ENCODE results near the gene DGLUCY.
"Not testable (repeated sequence)": the region's sequence is repeated elsewhere in the genome, so short reads cannot be mapped to it uniquely, and the experiment has no call there.

- TF ChIP-seq CTCF (tag by site-specific recombination; IDR thresholded peaks at IDR 0.05); TCF7L2 (IDR thresholded peaks at IDR 0.05; ENCODE audit: borderline replicate concordance, low read depth, low read length); ZBTB20 (tag by site-specific recombination; IDR thresholded peaks at IDR 0.05); HOXA7 (CRISPR knock-in tag; IDR thresholded peaks at IDR 0.05; ENCODE audit: borderline replicate concordance); ZNF23 (tag by site-specific recombination; IDR thresholded peaks at IDR 0.05; ENCODE audit: borderline replicate concordance); ZEB2 (tag by site-specific recombination; IDR thresholded peaks at IDR 0.05); ZNF398 (tag by site-specific recombination; IDR thresholded peaks at IDR 0.05); ZBTB8A (tag by site-specific recombination; IDR thresholded peaks at IDR 0.05); TRIM28 (IDR thresholded peaks at IDR 0.05; ENCODE audit: borderline replicate concordance, low read length); ZNF837 (tag by site-specific recombination; IDR thresholded peaks at IDR 0.05): not testable (repeated sequence)
- TF ChIP-seq, protein P1, sequence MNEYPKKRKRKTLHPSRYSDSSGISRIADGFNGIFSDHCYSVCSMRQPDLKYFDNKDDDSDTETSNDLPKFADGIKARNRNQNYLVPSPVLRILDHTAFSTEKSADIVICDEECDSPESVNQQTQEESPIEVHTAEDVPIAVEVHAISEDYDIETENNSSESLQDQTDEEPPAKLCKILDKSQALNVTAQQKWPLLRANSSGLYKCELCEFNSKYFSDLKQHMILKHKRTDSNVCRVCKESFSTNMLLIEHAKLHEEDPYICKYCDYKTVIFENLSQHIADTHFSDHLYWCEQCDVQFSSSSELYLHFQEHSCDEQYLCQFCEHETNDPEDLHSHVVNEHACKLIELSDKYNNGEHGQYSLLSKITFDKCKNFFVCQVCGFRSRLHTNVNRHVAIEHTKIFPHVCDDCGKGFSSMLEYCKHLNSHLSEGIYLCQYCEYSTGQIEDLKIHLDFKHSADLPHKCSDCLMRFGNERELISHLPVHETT (tag by site-specific recombination; IDR thresholded peaks at IDR 0.05): not testable (repeated sequence)
- TF ChIP-seq, protein P2, sequence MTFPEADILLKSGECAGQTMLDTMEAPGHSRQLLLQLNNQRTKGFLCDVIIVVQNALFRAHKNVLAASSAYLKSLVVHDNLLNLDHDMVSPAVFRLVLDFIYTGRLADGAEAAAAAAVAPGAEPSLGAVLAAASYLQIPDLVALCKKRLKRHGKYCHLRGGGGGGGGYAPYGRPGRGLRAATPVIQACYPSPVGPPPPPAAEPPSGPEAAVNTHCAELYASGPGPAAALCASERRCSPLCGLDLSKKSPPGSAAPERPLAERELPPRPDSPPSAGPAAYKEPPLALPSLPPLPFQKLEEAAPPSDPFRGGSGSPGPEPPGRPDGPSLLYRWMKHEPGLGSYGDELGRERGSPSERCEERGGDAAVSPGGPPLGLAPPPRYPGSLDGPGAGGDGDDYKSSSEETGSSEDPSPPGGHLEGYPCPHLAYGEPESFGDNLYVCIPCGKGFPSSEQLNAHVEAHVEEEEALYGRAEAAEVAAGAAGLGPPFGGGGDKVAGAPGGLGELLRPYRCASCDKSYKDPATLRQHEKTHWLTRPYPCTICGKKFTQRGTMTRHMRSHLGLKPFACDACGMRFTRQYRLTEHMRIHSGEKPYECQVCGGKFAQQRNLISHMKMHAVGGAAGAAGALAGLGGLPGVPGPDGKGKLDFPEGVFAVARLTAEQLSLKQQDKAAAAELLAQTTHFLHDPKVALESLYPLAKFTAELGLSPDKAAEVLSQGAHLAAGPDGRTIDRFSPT (tag by site-specific recombination; IDR thresholded peaks at IDR 0.05): not testable (repeated sequence)
Observed at GRCh38 chr14:91093743-91094472, 20.0 kb upstream of the DGLUCY start.
